OCI-LY1 (cell line): ENCODE measurements around the gene KCNIP4.

Experiments
- H2AFZ ChIP-seq: fragments of 200-600 bp; sonication (generic), shearing (Covaris generic); 2 replicates; pipeline ENCODE4 v1.6.0; 2014; ENCODE audit warnings: antibody characterized with exemption, mild to moderate bottlenecking, low read length
- H3F3A ChIP-seq: fragments of 200-600 bp; sonication (generic), shearing (Covaris generic); 2 replicates; pipeline ENCODE4 v1.6.0; 2014; ENCODE audit warnings: mild to moderate bottlenecking, antibody characterized with exemption, low read length, moderate library complexity; ENCODE audit not compliant: insufficient read depth
- H3K27ac ChIP-seq: fragments of 200-600 bp; sonication (generic); 2 replicates; pipeline ENCODE4 v1.5.1; 2014; ENCODE audit warnings: low read length, mixed run types, mild to moderate bottlenecking, low read depth; ENCODE audit not compliant: poor library complexity, severe bottlenecking
- H3K27me3 ChIP-seq: fragments of 200-600 bp; sonication (generic); 2 replicates; pipeline ENCODE4 v1.6.0; 2014; ENCODE audit warnings: antibody characterized with exemption, mild to moderate bottlenecking, low read length, moderate library complexity; ENCODE audit not compliant: insufficient read depth
- H3K36me3 ChIP-seq: fragments of 200-600 bp; sonication (generic); 2 replicates; pipeline ENCODE4 v1.6.1; 2014; ENCODE audit warnings: mild to moderate bottlenecking, antibody characterized with exemption, low read length, moderate library complexity, mixed read lengths; ENCODE audit not compliant: insufficient read depth
- H3K4me1 ChIP-seq: fragments of 200-600 bp; sonication (generic); 2 replicates; pipeline ENCODE4 v1.5.1; 2014; ENCODE audit warnings: mild to moderate bottlenecking, low read length, moderate library complexity; ENCODE audit not compliant: insufficient read depth, severe bottlenecking
- H3K4me2 ChIP-seq: fragments of 200-600 bp; sonication (generic), shearing (Covaris generic); 2 replicates; pipeline ENCODE4 v1.6.1; 2014; ENCODE audit warnings: low read length
- H3K4me3 ChIP-seq: fragments of 200-600 bp; sonication (generic); 2 replicates; pipeline ENCODE4 v1.5.1; 2014; ENCODE audit warnings: low read length, low read depth, mild to moderate bottlenecking, mixed read lengths; ENCODE audit not compliant: poor library complexity, severe bottlenecking
- H3K79me2 ChIP-seq: fragments of 200-600 bp; shearing (Covaris generic); 2 replicates; pipeline ENCODE4 v1.6.1; 2016; ENCODE audit warnings: mixed run types, low read length, mixed read lengths; ENCODE audit not compliant: insufficient read depth
- H3K9ac ChIP-seq: fragments of 200-600 bp; sonication (generic), shearing (Covaris generic); 2 replicates; pipeline ENCODE4 v1.6.1; 2014; ENCODE audit warnings: mild to moderate bottlenecking, low read length, mixed read lengths
- H3K9me2 ChIP-seq: fragments of 200-600 bp; sonication (generic), shearing (Covaris generic); 2 replicates; pipeline ENCODE4 v1.6.1; 2014; ENCODE audit warnings: low read depth, mild to moderate bottlenecking, low read length, mixed read lengths
- H3K9me3 ChIP-seq: fragments of 200-600 bp; shearing (Covaris generic); 2 replicates; pipeline ENCODE4 v1.6.1; 2014; ENCODE audit warnings: low read length, mixed read lengths
- H4K20me1 ChIP-seq: fragments of 200-600 bp; sonication (generic), shearing (Covaris generic); 2 replicates; pipeline ENCODE4 v1.6.0; 2016; ENCODE audit warnings: mild to moderate bottlenecking, low read length; ENCODE audit not compliant: insufficient read depth
- CTCF ChIP-seq: fragments of 200-600 bp; sonication (generic), shearing (Covaris generic); IDR thresholded peaks from 2 replicates; pipeline ENCODE4 v1.5.1; 2017; ENCODE audit warnings: mild to moderate bottlenecking, antibody characterized with exemption, low read length, moderate library complexity, mixed read lengths
- EZH2 ChIP-seq: fragments of 200-600 bp; sonication (generic), shearing (Covaris generic); IDR thresholded peaks from 2 replicates; pipeline ENCODE4 v1.8.0; 2017; ENCODE audit warnings: borderline replicate concordance, mixed run types, mild to moderate bottlenecking, antibody characterized with exemption, low read length, moderate library complexity, mixed read lengths

The KCNIP4 gene

GRCh38 chr4:21778702-21779101 is 169.9 kb downstream of the KCNIP4 start:
- H3K9me3 ChIP-seq, result no peaks in the 10 kb centered on the region
- TF ChIP-seq EZH2 (no peak), CTCF (no peak)
- no peaks in the 10 kb centered on the region for H3F3A ChIP-seq
- H3K36me3 ChIP-seq, result no peaks in the 10 kb centered on the region
- H3K27me3 ChIP-seq, result no peaks in the 10 kb centered on the region
- no peaks in the 10 kb centered on the region for H3K79me2 ChIP-seq
- no peak overlapping the region for H3K27ac ChIP-seq
- no peak overlapping the region for H2AFZ ChIP-seq
- no peak overlapping the region for H3K9ac ChIP-seq
- no peaks in the 10 kb centered on the region for H3K4me1 ChIP-seq
- no peak overlapping the region for H3K4me2 ChIP-seq
- no peak overlapping the region for H3K4me3 ChIP-seq
- no peaks in the 10 kb centered on the region for H4K20me1 ChIP-seq
- no peaks in the 10 kb centered on the region for H3K9me2 ChIP-seq

GRCh38 chr4:21775703-21776102 is 172.9 kb downstream of the KCNIP4 start:
- Histone ChIP-seq H3K79me2 (no peaks in the 10 kb centered on the region), H3K4me1 (no peaks in the 10 kb centered on the region), H3K27ac (no peak overlapping the region), H2AFZ (no peak overlapping the region), H3K4me3 (no peak overlapping the region), H3K9me3 (no peaks in the 10 kb centered on the region), H3K9ac (no peak overlapping the region), H4K20me1 (no peaks in the 10 kb centered on the region), H3K9me2 (no peaks in the 10 kb centered on the region), H3K4me2 (no peak overlapping the region), H3K27me3 (no peaks in the 10 kb centered on the region), H3K36me3 (no peaks in the 10 kb centered on the region), H3F3A (no peaks in the 10 kb centered on the region)
- no peak for TF ChIP-seq CTCF
- TF ChIP-seq EZH2, result no peak

- no peaks in the 10 kb centered on the region for H3K27me3 ChIP-seq
- no peaks in the 10 kb centered on the region for H3K79me2 ChIP-seq
- no peak overlapping the region for H2AFZ ChIP-seq
- no peaks in the 10 kb centered on the region for H4K20me1 ChIP-seq
- no peaks in the 10 kb centered on the region for H3K4me1 ChIP-seq
- no peaks in the 10 kb centered on the region for H3K9me3 ChIP-seq
- no peak overlapping the region for H3K4me2 ChIP-seq
- H3K36me3 ChIP-seq, result no peaks in the 10 kb centered on the region
- TF ChIP-seq EZH2 (no peak), CTCF (no peak)
- no peak overlapping the region for H3K9ac ChIP-seq
- no peak overlapping the region for H3K27ac ChIP-seq
- H3K4me3 ChIP-seq, result no peak overlapping the region
- H3K9me2 ChIP-seq, result no peaks in the 10 kb centered on the region
- H3F3A ChIP-seq, result no peaks in the 10 kb centered on the region
Measured at GRCh38 chr4:21769404-21770147, 179.0 kb downstream of the KCNIP4 start.
